ENCODE data around the gene ZNF423. TPM values are rescaled to one million over a fixed set of nuclear protein-coding genes. Genes with fewer than 3 reads are reported as not detected.

The ZNF423 gene
- total and polyA plus RNA-seq, 2 of the 13 experiments (the other 11 are each of a cell fraction or from before 2014, with no cell fraction given), result 0.07 to 0.31 TPM

DNA sequence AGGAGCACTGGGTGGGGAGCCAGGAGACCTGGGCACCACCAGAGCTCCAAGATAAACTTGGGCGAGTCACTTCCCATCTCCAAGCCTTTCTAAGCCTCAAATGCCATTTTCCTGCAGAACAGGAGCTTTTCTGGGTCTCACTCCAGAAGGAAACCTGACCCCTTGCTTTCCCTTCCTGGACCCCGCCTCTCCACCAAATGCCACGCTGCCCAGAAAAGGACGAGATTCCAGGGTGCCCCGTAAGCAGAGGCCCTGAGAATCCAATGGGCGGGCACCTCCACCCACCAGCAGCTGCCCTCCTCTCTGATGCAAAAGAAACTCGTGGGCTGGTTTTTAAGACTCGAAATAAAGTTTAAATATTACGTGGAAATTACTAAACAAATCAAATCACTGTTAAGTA lies 31.3 kb downstream of the ZNF423 start (continued):
- TF ChIP-seq, protein P1, sequence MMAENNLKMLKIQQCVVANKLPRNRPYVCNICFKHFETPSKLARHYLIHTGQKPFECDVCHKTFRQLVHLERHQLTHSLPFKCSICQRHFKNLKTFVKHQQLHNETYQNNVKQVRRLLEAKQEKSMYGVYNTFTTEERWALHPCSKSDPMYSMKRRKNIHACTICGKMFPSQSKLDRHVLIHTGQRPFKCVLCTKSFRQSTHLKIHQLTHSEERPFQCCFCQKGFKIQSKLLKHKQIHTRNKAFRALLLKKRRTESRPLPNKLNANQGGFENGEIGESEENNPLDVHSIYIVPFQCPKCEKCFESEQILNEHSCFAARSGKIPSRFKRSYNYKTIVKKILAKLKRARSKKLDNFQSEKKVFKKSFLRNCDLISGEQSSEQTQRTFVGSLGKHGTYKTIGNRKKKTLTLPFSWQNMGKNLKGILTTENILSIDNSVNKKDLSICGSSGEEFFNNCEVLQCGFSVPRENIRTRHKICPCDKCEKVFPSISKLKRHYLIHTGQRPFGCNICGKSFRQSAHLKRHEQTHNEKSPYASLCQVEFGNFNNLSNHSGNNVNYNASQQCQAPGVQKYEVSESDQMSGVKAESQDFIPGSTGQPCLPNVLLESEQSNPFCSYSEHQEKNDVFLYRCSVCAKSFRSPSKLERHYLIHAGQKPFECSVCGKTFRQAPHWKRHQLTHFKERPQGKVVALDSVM (CRISPR knock-in tag; IDR thresholded peaks at IDR 0.05), result no peak
- no peak for TF ChIP-seq ZNF703 (CRISPR knock-in tag; IDR thresholded peaks at IDR 0.05; ENCODE audit: borderline replicate concordance)
- no peak for TF ChIP-seq ZFP41 (CRISPR knock-in tag; IDR thresholded peaks at IDR 0.05; ENCODE audit: borderline replicate concordance)
- TF ChIP-seq NFIB (CRISPR knock-in tag; IDR thresholded peaks at IDR 0.05; ENCODE audit: borderline replicate concordance), result no peak
- no peak for TF ChIP-seq ZNF160 (CRISPR knock-in tag; IDR thresholded peaks at IDR 0.05)
- TF ChIP-seq NFATC3 (CRISPR knock-in tag; IDR thresholded peaks at IDR 0.05), result no peak
- TF ChIP-seq KAT2B (IDR thresholded peaks at IDR 0.05; ENCODE audit: borderline replicate concordance, low read depth, low read length), result no peak

DNA sequence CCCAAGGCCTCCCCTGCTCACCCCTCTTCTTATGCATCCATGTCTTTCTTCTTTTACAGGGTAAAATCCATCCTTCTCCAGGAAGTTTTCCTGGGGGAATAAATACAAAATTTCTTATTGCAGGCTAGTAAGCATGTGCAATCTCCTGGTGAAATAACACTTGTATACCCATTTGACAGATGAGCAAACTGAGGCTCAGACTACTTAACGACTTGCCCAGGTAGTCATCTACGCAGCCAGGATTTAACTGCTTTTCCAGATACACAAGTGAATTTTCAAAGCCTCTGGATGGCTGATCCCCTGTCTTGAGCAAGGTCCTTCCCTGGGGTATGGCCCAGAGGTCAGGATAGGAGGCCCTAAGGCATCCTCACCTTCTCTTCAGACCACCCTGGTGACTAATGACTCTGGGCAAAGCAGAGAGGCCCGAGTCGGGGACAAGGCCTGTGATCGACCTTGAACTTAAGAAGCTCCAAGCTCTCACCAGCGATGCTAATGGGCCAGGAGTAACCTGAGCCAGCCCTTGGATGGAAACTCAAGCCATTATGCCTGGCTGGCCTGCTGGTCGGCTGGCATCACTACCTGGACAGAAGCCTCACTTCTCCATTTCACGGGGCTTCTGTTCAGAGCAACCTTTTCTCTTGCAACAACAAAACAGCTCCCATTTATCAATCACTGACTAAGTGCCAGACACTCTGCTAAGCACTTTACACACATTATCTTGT lies 33.1 kb downstream of the ZNF423 start:
- Histone ChIP-seq H3K9me3 (ENCODE audit: low read length) (no peaks in the 10 kb centered on the region), H3K4me2 (ENCODE audit: low read depth, low read length) (no peak overlapping the region), H3K4me1 (ENCODE audit: insufficient read depth, low read length) (no peaks in the 10 kb centered on the region), H4K20me1 (ENCODE audit: insufficient read depth, low read length) (no peaks in the 10 kb centered on the region), H3K27me3 (ENCODE audit: control insufficient read depth in 1 of 2, insufficient read depth in 2 of 2, low read length in 2 of 2) (peaks cover 5 to 46% of the 10 kb centered on the region in 2 experiments; a peak in 3 of 5 replicates), H3K27ac (ENCODE audit: extremely low read length, insufficient read depth, low read length) (no peak overlapping the region), H2AFZ (ENCODE audit: low read length) (no peak overlapping the region), H3K36me3 (replicated peaks in 1 of 2; ENCODE audit: control insufficient read depth in 1 of 2, insufficient read depth in 2 of 2, low read length in 2 of 2) (no peaks in the 10 kb centered on the region), H3K9ac (ENCODE audit: insufficient read depth, low read depth, low read length) (no peak overlapping the region), H3K79me2 (ENCODE audit: insufficient read depth, low read length) (no peaks in the 10 kb centered on the region), H3K4me3 (replicated peaks in 1 of 3; ENCODE audit: insufficient read depth in 1 of 3, low read depth in 2 of 3, low read length in 3 of 3) (no peak overlapping the region)
- ATAC-seq (no peak), DNase-seq (ENCODE audit: low spot score) (no peak), FAIRE-seq (no peak)
- intact Hi-C loops (cut with micrococcal nuclease; ENCODE audit: unreplicated experiment) (no loop called here), in situ Hi-C loops (cut with HindIII; ENCODE audit: extremely low pct_ligation_motif_present, low pct_unique_long_range_greater_than_20kb) (no loop called here)
- WGBS (ENCODE audit: low lambda C conversion rate), result 7% methylated on average over 8 of the region's 8 CpGs
- CTCF ChIA-PET (ENCODE audit: low intra/inter-chr PET ratio, low total read pairs), result no interaction called here
- TF ChIP-seq, protein P2, sequence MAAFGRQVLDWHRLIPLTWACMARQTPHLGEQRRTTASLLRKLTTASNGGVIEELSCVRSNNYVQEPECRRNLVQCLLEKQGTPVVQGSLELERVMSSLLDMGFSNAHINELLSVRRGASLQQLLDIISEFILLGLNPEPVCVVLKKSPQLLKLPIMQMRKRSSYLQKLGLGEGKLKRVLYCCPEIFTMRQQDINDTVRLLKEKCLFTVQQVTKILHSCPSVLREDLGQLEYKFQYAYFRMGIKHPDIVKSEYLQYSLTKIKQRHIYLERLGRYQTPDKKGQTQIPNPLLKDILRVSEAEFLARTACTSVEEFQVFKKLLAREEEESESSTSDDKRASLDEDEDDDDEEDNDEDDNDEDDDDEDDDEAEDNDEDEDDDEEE (CRISPR knock-in tag; IDR thresholded peaks at IDR 0.05), result no peak
- TF ChIP-seq ZNF629 (CRISPR knock-in tag; conservative IDR thresholded peaks at IDR 0.05) (peak; percentile 67), ESRRA (CRISPR knock-in tag; IDR thresholded peaks at IDR 0.05; ENCODE audit: low read depth) (no peak), RFX5 (IDR thresholded peaks at IDR 0.05; ENCODE audit: low read depth, low read length) (0 out of 2 replicates have a peak, but pooled peaks have one; percentile 11)
- POLR2A ChIA-PET, result no interaction called here
- no TSS peak for BruUV-seq (replicated peaks)

Measured in HepG2 (cell line).